Ovary (tissue), 3 donors: ENCODE data around the gene RGS7.

Experiments
- EP300 ChIP-seq: sonication (generic); formaldehyde crosslinking; IDR thresholded peaks from one replicate; pipeline ENCODE4 v1.6.1; 2017; ENCODE audit warnings: antibody characterized with exemption
- POLR2A ChIP-seq: fragments of 450-650 bp; IDR thresholded peaks from one replicate; pipeline ENCODE4 v1.6.1; 2017; ENCODE audit warnings: antibody characterized with exemption, mild to moderate bottlenecking, moderate library complexity
- TF ChIP-seq, protein P1 (sequence below), 3 donors: fragments of 450-650 bp in 2 of 3; fragments of 200-600 bp in 1 of 3; IDR thresholded peaks; one replicate each; pipeline versions ENCODE4 v1.5.1 to v1.8.0; 2016 to 2022; ENCODE audit warnings: antibody characterized with exemption in 3 of 3, mild to moderate bottlenecking in 1 of 3
- donor health status: DM: no; HTN: no; CAD: no.

DNA sequence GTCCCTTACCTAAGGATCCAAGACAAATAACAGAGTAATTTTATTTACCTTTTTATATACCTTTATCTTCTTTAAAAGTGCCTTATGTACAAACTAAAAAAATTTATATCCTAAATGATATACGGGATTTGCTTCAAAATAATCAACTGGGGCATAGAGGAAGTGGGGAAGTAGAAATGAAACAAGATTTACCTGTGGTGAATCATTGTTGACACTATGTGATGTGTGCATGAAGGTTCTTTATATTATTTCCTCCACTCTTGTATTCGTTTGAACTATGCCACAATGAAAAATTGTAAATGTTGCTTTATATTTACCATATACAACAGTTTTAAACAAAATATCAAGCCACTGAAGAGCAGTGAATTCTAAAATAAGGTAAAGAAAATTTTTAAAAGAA lies 13.0 kb downstream of the RGS7 start:
- TF ChIP-seq POLR2A (no peak), EP300 (no peak)
- TF ChIP-seq, protein P1, sequence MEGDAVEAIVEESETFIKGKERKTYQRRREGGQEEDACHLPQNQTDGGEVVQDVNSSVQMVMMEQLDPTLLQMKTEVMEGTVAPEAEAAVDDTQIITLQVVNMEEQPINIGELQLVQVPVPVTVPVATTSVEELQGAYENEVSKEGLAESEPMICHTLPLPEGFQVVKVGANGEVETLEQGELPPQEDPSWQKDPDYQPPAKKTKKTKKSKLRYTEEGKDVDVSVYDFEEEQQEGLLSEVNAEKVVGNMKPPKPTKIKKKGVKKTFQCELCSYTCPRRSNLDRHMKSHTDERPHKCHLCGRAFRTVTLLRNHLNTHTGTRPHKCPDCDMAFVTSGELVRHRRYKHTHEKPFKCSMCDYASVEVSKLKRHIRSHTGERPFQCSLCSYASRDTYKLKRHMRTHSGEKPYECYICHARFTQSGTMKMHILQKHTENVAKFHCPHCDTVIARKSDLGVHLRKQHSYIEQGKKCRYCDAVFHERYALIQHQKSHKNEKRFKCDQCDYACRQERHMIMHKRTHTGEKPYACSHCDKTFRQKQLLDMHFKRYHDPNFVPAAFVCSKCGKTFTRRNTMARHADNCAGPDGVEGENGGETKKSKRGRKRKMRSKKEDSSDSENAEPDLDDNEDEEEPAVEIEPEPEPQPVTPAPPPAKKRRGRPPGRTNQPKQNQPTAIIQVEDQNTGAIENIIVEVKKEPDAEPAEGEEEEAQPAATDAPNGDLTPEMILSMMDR (IDR thresholded peaks at IDR 0.05) = no peak
